GM21367 (cell line): ENCODE measurements around the gene NDUFV1.
"Not testable (repeated sequence)": the region's sequence is repeated elsewhere in the genome, so short reads cannot be mapped to it uniquely, and the experiment has no call there.

ENCODE experiments used
- ATAC-seq: cut with Tn5 transposase; IDR thresholded peaks from one replicate; pipeline ENCODE4 v1.9.1; 2021; ENCODE audit not compliant: unreplicated experiment

Gene NDUFV1

DNA sequence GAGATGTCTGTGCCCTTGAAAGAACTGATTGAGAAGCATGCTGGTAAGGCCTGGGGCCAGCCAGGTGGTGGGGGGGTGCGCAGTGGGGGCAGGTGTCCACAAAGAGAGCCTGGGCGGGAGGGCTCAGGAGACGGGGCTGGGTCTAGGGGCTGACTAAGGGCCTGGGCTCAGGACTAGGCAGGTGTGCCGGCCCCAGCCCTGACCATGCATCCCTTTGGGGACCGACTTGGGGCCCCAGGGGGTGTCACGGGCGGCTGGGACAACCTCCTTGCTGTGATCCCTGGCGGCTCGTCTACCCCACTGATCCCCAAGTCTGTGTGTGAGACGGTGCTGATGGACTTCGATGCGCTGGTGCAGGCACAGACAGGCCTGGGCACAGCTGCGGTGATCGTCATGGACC is 4.4 kb downstream of the NDUFV1 start:
- no peak for ATAC-seq

DNA sequence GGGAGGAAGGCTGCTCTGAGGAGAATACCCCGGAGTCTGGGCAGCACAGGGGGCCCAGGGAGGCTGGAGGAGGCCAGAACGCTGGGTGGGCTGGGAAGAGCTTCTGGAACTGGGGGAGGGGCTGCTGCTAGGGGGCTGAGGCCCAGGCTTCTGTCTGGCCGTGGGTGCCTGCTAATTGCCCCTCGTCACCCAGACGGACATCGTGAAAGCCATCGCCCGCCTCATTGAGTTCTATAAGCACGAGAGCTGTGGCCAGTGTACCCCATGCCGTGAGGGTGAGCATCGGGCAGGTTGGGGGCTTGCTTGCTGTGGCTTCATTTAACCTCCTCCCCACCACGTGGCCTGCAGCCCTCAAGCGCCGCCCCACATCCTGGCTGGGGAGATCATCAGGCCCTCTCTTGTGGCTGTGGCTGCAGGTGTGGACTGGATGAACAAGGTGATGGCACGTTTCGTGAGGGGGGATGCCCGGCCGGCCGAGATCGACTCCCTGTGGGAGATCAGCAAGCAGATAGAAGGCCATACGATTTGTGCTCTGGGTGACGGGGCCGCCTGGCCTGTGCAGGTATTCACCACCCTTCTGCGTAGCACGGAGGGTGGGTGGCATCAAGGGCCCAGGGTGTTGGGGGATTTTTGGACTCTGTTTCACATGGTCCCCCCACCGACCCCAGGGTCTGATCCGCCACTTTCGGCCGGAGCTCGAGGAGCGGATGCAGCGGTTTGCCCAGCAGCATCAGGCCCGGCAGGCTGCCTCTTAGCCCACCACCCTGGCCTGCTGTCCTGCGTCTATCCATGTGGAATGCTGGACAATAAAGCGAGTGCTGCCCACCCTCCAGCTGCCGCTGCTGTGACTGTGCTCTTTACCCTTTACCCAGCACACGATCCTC is 5.2 kb downstream of the NDUFV1 start:
- ATAC-seq: no peak

GRCh38 chr11:67612751-67613150 is 6.0 kb downstream of the NDUFV1 start:
- ATAC-seq: no peak

GRCh38 chr11:67613313-67613959 is 6.7 kb downstream of the NDUFV1 start:
- ATAC-seq: no peak

- peak; percentile 50 for ATAC-seq
These were observed 7.4 kb downstream of the NDUFV1 start for GRCh38 chr11:67613960-67614715.

GRCh38 chr11:67614730-67615714 is 8.3 kb downstream of the NDUFV1 start:
- ATAC-seq: no peak

GRCh38 chr11:67615728-67616430 is 9.1 kb downstream of the NDUFV1 start:
- no peak for ATAC-seq

GRCh38 chr11:67616431-67617242 is 9.9 kb downstream of the NDUFV1 start:
- no peak for ATAC-seq

DNA sequence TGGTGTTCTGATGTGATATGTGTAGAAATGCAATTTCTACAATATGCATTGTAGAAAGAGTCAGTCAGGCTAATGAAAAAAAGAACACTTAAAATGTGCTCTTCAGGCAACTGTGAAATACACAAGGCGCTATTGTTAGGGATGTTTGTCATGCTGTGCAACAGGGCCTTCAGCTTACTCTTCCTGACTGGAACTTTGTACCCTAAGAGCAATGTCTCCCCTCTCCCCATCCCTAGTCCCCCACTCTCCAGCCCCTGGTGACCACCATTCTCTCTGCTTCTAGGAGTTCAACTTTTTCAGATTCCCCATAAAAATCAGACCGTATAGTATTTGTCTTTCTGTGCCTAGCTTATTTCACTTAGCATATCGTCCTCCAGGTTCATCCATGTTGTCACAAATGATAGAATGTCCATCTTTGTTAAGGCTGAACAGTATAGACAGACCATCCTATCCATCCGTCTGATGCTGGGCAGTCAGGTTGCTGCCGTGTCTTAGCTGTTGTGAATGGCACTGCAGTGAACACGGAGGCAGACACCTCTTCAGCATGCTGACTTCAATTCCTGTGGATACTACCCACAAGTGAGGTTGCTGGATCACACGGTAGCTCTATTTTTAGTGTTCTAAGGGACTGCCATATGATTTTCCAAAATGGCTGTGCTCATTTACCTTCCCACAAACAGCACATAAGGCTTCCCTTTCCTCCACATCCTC is 10.7 kb downstream of the NDUFV1 start:
- ATAC-seq: no peak

GRCh38 chr11:67618901-67619659 is 12.3 kb downstream of the NDUFV1 start:
- ATAC-seq: not testable (repeated sequence)

DNA sequence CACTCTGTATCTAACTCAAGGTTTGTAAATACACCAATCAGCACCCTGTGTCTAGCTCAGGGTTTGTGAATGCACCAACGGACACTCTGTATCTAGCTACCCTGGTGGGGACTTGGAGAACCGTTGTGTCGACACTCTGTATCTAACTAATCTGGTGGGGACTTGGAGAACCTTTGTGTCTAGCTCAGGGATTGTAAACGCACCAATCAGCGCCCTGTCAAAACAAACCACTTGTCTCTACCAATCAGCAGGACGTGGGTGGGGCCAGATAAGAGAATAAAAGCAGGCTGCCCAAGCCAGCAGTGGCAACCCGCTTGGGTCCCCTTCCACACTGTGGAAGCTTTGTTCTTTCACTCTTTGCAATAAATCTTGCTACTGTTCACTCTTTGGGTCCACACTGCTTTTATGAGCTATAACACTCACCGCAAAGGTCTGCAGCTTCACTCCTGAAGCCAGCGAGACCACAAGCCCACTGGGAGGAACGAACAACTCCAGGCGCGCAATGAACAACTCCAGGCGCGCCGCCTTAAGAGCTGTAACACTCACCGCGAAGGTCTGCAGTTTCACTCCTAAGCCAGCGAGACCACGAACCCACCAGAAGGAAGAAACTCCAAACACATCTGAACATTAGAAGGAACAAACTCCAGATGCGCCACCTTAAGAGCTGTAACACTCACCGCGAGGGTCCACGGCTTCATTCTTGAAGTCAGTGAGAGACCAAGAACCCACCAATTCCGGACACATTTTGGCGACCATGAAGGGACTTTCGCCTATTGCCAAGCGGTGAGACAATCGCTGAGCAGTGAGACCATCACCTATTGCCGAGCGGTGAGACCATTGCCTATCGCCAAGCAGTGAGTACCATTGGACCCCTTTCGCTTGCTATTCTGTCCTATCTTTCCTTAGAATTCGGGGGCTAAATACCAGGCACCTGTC is 13.2 kb downstream of the NDUFV1 start:
- not testable (repeated sequence) for ATAC-seq

- not testable (repeated sequence) for ATAC-seq
These were observed 13.9 kb downstream of the NDUFV1 start for GRCh38 chr11:67620621-67621020.

- ATAC-seq: not testable (repeated sequence)
These were observed 15.2 kb downstream of the NDUFV1 start for GRCh38 chr11:67621928-67622327.

DNA sequence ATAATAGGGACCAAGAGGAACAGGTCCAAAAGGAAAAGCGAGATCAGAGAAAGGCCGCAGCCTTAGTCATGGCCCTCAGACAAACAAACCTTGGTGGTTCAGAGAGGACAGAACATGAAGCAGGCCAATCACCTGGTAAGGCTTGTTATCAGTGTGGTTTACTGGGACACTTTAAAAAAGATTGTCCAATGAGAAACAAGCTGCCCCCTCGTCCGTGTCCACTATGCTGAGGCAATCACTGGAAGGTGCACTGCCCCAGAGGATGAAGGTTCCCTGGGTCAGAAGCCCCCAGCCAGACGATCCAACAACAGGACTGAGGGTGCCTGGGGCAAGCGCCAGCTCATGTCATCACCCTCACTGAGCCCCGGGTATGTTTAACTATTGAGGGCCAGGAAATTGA is 16.2 kb downstream of the NDUFV1 start:
- ATAC-seq: not testable (repeated sequence)

DNA sequence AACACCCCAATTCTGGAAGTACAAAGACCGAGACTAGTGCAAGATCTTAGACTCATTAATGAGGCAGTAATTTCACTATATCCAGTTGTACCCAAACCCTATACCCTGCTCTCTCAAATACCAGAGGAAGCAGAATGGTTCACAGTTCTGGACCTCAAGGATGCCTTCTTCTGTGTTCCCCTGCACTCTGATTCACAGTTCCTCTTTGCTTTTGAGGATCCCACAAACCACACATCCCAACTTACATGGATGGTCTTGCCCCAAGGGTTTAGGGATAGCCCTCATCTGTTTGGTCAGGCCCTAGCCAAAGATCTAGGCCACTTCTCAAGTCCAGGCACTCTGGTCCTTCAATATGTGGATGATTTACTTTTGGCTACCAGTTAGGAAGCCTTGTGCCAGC is 17.1 kb downstream of the NDUFV1 start:
- ATAC-seq: not testable (repeated sequence)

DNA sequence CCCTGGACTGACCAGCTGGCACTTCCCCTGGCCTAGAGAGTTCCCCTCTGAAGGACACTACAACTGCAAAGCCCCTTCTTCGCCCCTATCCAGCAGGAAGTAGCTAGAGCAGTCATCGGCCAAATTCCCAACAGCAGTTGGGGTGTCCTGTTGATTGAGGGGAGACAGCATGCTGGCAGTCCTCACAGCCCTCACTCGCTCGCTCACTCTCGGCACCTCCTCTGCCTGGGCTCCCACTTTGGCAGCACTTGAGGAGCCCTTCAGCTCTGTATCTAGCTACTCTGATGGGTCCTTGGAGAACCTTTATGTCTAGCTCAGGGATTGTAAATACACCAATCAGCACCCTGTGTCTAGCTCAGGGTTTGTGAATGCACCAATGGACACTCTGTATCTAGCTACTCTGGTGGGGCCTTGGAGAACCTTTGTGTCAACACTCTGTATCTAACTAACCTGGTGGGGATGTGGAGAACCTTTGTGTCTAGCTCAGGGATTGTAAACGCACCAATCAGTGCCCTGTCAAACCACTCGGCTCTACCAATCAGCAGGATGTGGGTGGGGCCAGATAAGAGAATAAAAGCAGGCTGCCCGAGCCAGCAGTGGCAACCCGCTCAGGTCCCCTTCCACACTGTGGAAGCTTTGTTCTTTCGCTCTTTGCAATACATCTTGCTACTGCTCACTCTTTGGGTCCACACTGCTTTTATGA is 19.5 kb downstream of the NDUFV1 start:
- ATAC-seq: not testable (repeated sequence)
